CD4-positive, alpha-beta T cell (primary cell): ENCODE measurements around the gene HIPK1. TPM values are rescaled to one million over a fixed set of nuclear protein-coding genes. Genes with fewer than 3 reads are reported as not detected.
"Not testable (repeated sequence)": the region's sequence is repeated elsewhere in the genome, so short reads cannot be mapped to it uniquely, and the experiment has no call there.

ENCODE experiments used
- ATAC-seq: fragments of 200-7000 bp; cut with Tn5 transposase; one replicate; pipeline ENCODE4 v1.10.0; 2022; ENCODE audit warnings: mild to moderate bottlenecking; ENCODE audit not compliant: poor library complexity
- CTCF ChIA-PET: fragments of 350-600 bp; sonication (Branson Sonifier 250); formaldehyde crosslinking; loops from one replicate; lab custom pipeline; 2021; ENCODE audit warnings: antibody characterized with exemption, inconsistent platforms; lab: Charles Lee
- POLR2A ChIA-PET: fragments of 350-600 bp; sonication (Branson Sonifier 250); formaldehyde crosslinking; loops from one replicate; lab custom pipeline; 2021; ENCODE audit warnings: antibody characterized with exemption, inconsistent platforms; lab: Charles Lee
- DNase-seq, 14 experiments: peaks; one replicate each; pipeline ENCODE4 v3.0.0-alpha.2; 2013 to 2020; ENCODE audit warnings: mixed read lengths in 2 of 14
- H3K27ac ChIP-seq, 2 donors: one replicate each; pipeline versions ENCODE4 v1.5.1 to v1.7.0; 2013; ENCODE audit warnings: low read length in 2 of 2, low read depth in 1 of 2, mild to moderate bottlenecking in 1 of 2
- H3K27me3 ChIP-seq, 2 experiments: 1 replicate in 1 of 2; 2 replicates in 1 of 2; pipeline versions ENCODE4 v1.6.1 to v1.7.0; 2013; ENCODE audit warnings: low read length in 2 of 2, control low read depth in 1 of 2, mild to moderate bottlenecking in 1 of 2, moderate library complexity in 1 of 2; ENCODE audit not compliant: insufficient read depth in 2 of 2, control insufficient read depth in 1 of 2
- H3K36me3 ChIP-seq: one replicate; pipeline ENCODE4 v1.6.1; 2013; ENCODE audit warnings: low read length, control low read depth; ENCODE audit not compliant: insufficient read depth
- H3K4me1 ChIP-seq: one replicate; pipeline ENCODE4 v1.6.1; 2013; ENCODE audit warnings: low read length, control low read depth; ENCODE audit not compliant: insufficient read depth
- H3K4me3 ChIP-seq: one replicate; pipeline ENCODE4 v1.5.1; 2013; ENCODE audit warnings: mild to moderate bottlenecking, low read length, moderate library complexity
- H3K9me3 ChIP-seq, 2 experiments: 1 replicate in 1 of 2; 2 replicates in 1 of 2; pipeline versions ENCODE4 v1.6.1 to v1.7.0; 2013; ENCODE audit warnings: low read length in 2 of 2, mild to moderate bottlenecking in 2 of 2, control low read depth in 1 of 2, moderate library complexity in 1 of 2; ENCODE audit not compliant: control insufficient read depth in 1 of 2, insufficient read depth in 1 of 2
- H3K27ac Mint-ChIP-seq: one replicate; pipeline ENCODE4 v1.8.0; 2020; ENCODE audit warnings: mixed read lengths
- H3K27me3 Mint-ChIP-seq: one replicate; pipeline ENCODE4 v1.8.0; 2021; ENCODE audit warnings: mixed read lengths
- H3K36me3 Mint-ChIP-seq: one replicate; pipeline ENCODE4 v1.8.0; 2021; ENCODE audit warnings: low read depth, mixed read lengths
- H3K4me1 Mint-ChIP-seq: one replicate; pipeline ENCODE4 v1.8.0; 2021; ENCODE audit warnings: low read depth, mixed read lengths
- H3K4me3 Mint-ChIP-seq: one replicate; pipeline ENCODE4 v1.8.0; 2020; ENCODE audit warnings: mild to moderate bottlenecking, mixed read lengths
- H3K9me3 Mint-ChIP-seq: one replicate; pipeline ENCODE4 v1.8.0; 2020; ENCODE audit warnings: mixed read lengths
- CTCF ChIP-seq: fragments of 200-600 bp; IDR thresholded peaks from one replicate; pipeline ENCODE4 v1.8.0; 2022; ENCODE audit warnings: antibody characterized with exemption, mild to moderate bottlenecking
- intact Hi-C, 2 experiments: fragments of 100-400 bp; cut with DNase I in 1 of 2; cut with micrococcal nuclease in 1 of 2; formaldehyde crosslinking; loops; one replicate each; pipeline versions ENCODE4 v1.15.1 to v1.9.0; 2023 to 2025; cut with DNase I, micrococcal nuclease
- total RNA-seq, 174 experiments: library from RNA in 2 of 174; stranded (reverse) in 2 of 174; gene quantifications; one replicate each; pipeline ENCODE4 v1.2.3 and lab custom pipeline; 2021 to 2026

Gene HIPK1
- total RNA-seq, 2 experiments from 2014 or later = 245 to 251 TPM

GRCh38 chr1:114003431-114003830 lies 74.3 kb downstream of the HIPK1 start:
- POLR2A ChIA-PET = no interaction called here

GRCh38 chr1:114006825-114007224 lies 77.7 kb downstream of the HIPK1 start:
- DNase-seq, H3K4me1 Mint-ChIP-seq, POLR2A ChIA-PET, H3K36me3 ChIP-seq, H3K9me3 Mint-ChIP-seq, H3K27ac Mint-ChIP-seq, H3K4me3 ChIP-seq, H3K4me3 Mint-ChIP-seq, H3K9me3 ChIP-seq, H3K4me1 ChIP-seq, H3K27me3 ChIP-seq, ATAC-seq, H3K36me3 Mint-ChIP-seq, intact Hi-C loops, CTCF ChIA-PET, H3K27ac ChIP-seq: not testable (repeated sequence)
- H3K27me3 Mint-ChIP-seq = peaks cover 16% of the 10 kb centered on the region

More at GRCh38 chr1:114003431-114003830, 74.3 kb downstream of the HIPK1 start:
- Mint-ChIP-seq H3K27ac (no peak overlapping the region), H3K27me3 (peaks cover 16% of the 10 kb centered on the region), H3K4me1 (peaks cover under 1% of the 10 kb centered on the region), H3K36me3 (no peaks in the 10 kb centered on the region), H3K9me3 (no peaks in the 10 kb centered on the region), H3K4me3 (no peak overlapping the region)
- H3K9me3 ChIP-seq = no peaks in the 10 kb centered on the region
- no peak for TF ChIP-seq CTCF
- CTCF ChIA-PET = no interaction called here
- H3K27me3 ChIP-seq = no peaks in the 10 kb centered on the region
- no peak for DNase-seq
- H3K4me3 ChIP-seq = no peak overlapping the region
- intact Hi-C loops = no loop called here
- H3K27ac ChIP-seq = no peak overlapping the region
- no peaks in the 10 kb centered on the region for H3K36me3 ChIP-seq
- no peak for ATAC-seq
- H3K4me1 ChIP-seq = no peaks in the 10 kb centered on the region

GRCh38 chr1:114008480-114008941 lies 79.4 kb downstream of the HIPK1 start:
- intact Hi-C loops = no loop called here
- Histone ChIP-seq H3K27me3 (no peaks in the 10 kb centered on the region), H3K4me1 (no peaks in the 10 kb centered on the region), H3K4me3 (no peak overlapping the region), H3K36me3 (no peaks in the 10 kb centered on the region), H3K27ac (no peak overlapping the region), H3K9me3 (no peaks in the 10 kb centered on the region)
- TF ChIP-seq CTCF = no peak
- Mint-ChIP-seq H3K9me3 (no peaks in the 10 kb centered on the region), H3K36me3 (no peaks in the 10 kb centered on the region), H3K27me3 (peaks cover 9% of the 10 kb centered on the region), H3K27ac (no peak overlapping the region), H3K4me1 (no peaks in the 10 kb centered on the region), H3K4me3 (no peak overlapping the region)
- ATAC-seq (no peak), DNase-seq (no peak)
- POLR2A ChIA-PET = no interaction called here
- CTCF ChIA-PET = no interaction called here

- Mint-ChIP-seq H3K27ac (no peak overlapping the region), H3K27me3 (peaks cover 5% of the 10 kb centered on the region), H3K4me3 (no peak overlapping the region), H3K9me3 (no peaks in the 10 kb centered on the region), H3K36me3 (no peaks in the 10 kb centered on the region), H3K4me1 (no peaks in the 10 kb centered on the region)
- no peaks in the 10 kb centered on the region for H3K9me3 ChIP-seq
- DNase-seq (no peak), ATAC-seq (no peak)
- no peaks in the 10 kb centered on the region for H3K4me1 ChIP-seq
- no peaks in the 10 kb centered on the region for H3K27me3 ChIP-seq
- POLR2A ChIA-PET = no interaction called here
- no peak overlapping the region for H3K27ac ChIP-seq
- no peak overlapping the region for H3K4me3 ChIP-seq
- intact Hi-C loops = no loop called here
- no peak for TF ChIP-seq CTCF
- CTCF ChIA-PET = no interaction called here
- H3K36me3 ChIP-seq = no peaks in the 10 kb centered on the region
Observed at GRCh38 chr1:114008993-114009392, 79.9 kb downstream of the HIPK1 start.
